Endothelial cell (in vitro differentiated cells): ENCODE measurements around the gene GMPR2. TPM values are rescaled to one million over a fixed set of nuclear protein-coding genes. Genes with fewer than 3 reads are reported as not detected.

Source experiments
- DNase-seq: peaks from one replicate; pipeline ENCODE4 v3.0.0; 2021; ENCODE audit warnings: low spot score
- H3K27ac Mint-ChIP-seq: one replicate; pipeline ENCODE4 v1.8.0; 2021; ENCODE audit warnings: mixed read lengths, inconsistent platforms; ENCODE audit not compliant: unreplicated experiment
- H3K27me3 Mint-ChIP-seq: one replicate; pipeline ENCODE4 v1.8.0; 2021; ENCODE audit warnings: mild to moderate bottlenecking, moderate library complexity, mixed read lengths, inconsistent platforms; ENCODE audit not compliant: unreplicated experiment
- H3K36me3 Mint-ChIP-seq: one replicate; pipeline ENCODE4 v1.8.0; 2021; ENCODE audit warnings: mild to moderate bottlenecking, low read depth, mixed read lengths, inconsistent platforms; ENCODE audit not compliant: unreplicated experiment
- H3K4me1 Mint-ChIP-seq: one replicate; pipeline ENCODE4 v1.8.0; 2021; ENCODE audit warnings: mild to moderate bottlenecking, mixed read lengths, inconsistent platforms; ENCODE audit not compliant: unreplicated experiment
- H3K4me3 Mint-ChIP-seq: one replicate; pipeline ENCODE4 v1.8.0; 2021; ENCODE audit warnings: mild to moderate bottlenecking, mixed read lengths, inconsistent platforms; ENCODE audit not compliant: unreplicated experiment
- H3K9me3 Mint-ChIP-seq: one replicate; pipeline ENCODE4 v1.8.0; 2021; ENCODE audit warnings: mixed read lengths, inconsistent platforms; ENCODE audit not compliant: unreplicated experiment
- CTCF ChIP-seq: fragments of 200-600 bp; sonication (generic); IDR thresholded peaks from one replicate; pipeline ENCODE4 v1.5.0; 2021; ENCODE audit warnings: antibody characterized with exemption; ENCODE audit not compliant: unreplicated experiment
- total RNA-seq: library from RNA; stranded (reverse); fragmentation: NEBNext Ultra II Directional; extraction: Animal tissue kit (Norgen Biotek cat#: 25700); gene quantifications from one replicate; pipeline ENCODE4 v1.2.1, GENCODE V29; 2021; ENCODE audit not compliant: unreplicated experiment

Gene GMPR2
- total RNA-seq, 1 donor from 2014 or later: 61.3 TPM

- no peak for TF ChIP-seq CTCF
- H3K36me3 Mint-ChIP-seq: peaks cover 3% of the 10 kb centered on the region
- H3K9me3 Mint-ChIP-seq: no peaks in the 10 kb centered on the region
- H3K27me3 Mint-ChIP-seq: peaks cover 7% of the 10 kb centered on the region
- H3K4me3 Mint-ChIP-seq: no peak overlapping the region
- no peak overlapping the region for H3K27ac Mint-ChIP-seq
- H3K4me1 Mint-ChIP-seq: peaks cover 1% of the 10 kb centered on the region
- DNase-seq: no peak
These were observed 29.2 kb downstream of the GMPR2 start for GRCh38 chr14:24261969-24262327.

DNA sequence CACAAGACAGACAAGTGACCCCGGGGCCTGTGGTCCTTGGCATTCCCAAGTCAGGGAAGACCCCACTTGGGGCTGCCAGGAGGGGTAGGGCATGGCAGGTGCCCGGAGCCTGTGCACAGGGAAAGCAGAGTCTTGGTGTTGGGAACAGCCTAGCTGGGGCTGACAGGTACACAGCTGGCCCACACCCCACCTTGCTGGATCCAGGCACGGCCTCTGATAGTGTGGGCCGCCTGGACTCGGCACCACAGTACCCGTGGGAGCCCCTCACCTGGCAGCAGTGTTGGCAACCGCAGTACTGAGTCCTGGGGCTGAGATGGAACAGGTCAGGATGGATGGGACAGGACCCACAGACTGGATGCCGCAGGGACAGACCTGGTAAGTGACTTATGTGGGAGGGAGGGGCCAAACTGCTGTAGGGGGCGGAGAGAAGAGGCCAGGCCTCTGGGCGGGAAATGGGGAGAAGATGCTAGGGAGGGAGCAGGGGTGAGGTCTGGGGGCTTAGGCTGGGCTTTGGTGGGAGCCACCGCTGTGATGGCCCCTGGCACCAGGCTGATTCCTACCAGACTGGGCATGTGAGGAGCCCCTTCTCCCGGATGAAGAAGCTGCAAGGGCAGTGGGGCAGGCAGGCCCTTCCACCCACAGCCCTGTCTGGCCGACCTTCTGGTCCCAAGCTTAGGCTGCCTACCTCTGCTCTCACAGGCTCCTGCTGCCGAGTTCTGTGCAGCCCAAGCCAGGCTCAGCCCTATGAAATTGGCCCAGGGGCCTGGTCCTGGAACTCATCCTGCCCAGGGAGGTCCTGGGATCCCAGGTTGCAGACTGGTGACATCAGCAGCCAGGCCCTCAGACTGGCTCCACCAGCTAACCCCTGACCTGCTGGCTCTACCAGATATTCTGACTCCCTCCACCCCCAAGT lies 30.3 kb downstream of the GMPR2 start, which contains the start of gene TGM1:
TGM1 (minus strand) TSS at position 357 of the 913 bp plus-strand sequence. CDS start 825 bp downstream, outside the sequence.
- H3K9me3 Mint-ChIP-seq: no peaks in the 10 kb centered on the region
- no peak within 1 kb of the TSS for H3K27ac Mint-ChIP-seq
- H3K36me3 Mint-ChIP-seq: peaks cover 10% of the 10 kb centered on the region
- TF ChIP-seq CTCF: no peak
- H3K4me1 Mint-ChIP-seq: peaks cover 2% of the 10 kb centered on the region
- peaks cover 11% of the 10 kb centered on the region for H3K27me3 Mint-ChIP-seq
- DNase-seq: no peak
- H3K4me3 Mint-ChIP-seq: no peak within 1 kb of the TSS

DNA sequence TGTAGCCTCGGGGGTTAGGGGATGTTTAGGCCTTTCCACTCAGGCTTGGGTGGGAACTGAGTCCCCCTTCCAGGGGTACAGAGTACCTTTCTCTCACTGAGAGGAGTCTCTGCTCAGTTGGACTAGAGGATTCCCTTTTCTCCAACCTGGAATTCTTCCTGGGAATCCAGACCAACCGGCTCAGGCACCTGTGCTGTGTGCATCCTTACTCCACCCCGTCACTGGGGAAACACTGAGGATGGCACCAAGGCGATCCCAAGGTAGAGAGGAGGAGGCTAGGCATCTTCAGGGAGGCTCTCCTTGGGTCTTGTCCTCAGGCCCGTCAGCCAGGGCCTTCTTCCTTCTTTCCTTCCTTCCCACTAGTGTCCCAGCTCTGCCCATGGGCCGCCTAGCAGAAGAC lies 31.1 kb downstream of the GMPR2 start:
- Mint-ChIP-seq H3K27me3 (peaks cover 11% of the 10 kb centered on the region), H3K4me3 (no peak overlapping the region), H3K27ac (no peak overlapping the region), H3K36me3 (peaks cover 10% of the 10 kb centered on the region), H3K4me1 (peaks cover 2% of the 10 kb centered on the region), H3K9me3 (no peaks in the 10 kb centered on the region)
- no peak for TF ChIP-seq CTCF
- DNase-seq: no peak

DNA sequence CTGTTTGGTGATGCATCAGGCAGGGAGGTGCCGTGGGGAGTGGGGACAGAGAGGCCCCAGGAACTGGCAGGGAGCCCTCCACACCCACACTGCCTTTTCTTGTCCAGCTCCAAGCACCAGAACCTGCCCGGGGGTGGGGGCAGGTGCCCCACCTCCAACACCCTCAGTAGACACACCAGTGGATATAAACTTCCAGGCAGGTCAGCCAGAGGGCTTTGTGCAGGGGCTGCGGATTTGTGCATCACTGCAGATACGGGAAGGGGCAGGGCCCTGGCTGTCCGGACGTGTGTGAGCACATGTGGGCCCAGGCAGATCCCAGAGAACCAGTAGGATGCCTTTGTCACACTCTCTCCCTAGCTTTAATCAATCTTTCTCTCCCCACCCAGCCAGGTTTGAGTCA lies 31.6 kb downstream of the GMPR2 start:
- Mint-ChIP-seq H3K36me3 (peaks cover 10% of the 10 kb centered on the region), H3K4me3 (no peak overlapping the region), H3K4me1 (peaks cover 2% of the 10 kb centered on the region), H3K9me3 (no peaks in the 10 kb centered on the region), H3K27me3 (peaks cover 11% of the 10 kb centered on the region), H3K27ac (no peak overlapping the region)
- no peak for TF ChIP-seq CTCF
- DNase-seq: no peak
